ENCODE results near the gene DNAJC11.

Gene DNAJC11

GRCh38 chr1:6625584-6626149 lies 75.9 kb downstream of the DNAJC11 start:
- no peak for DNase-seq (ENCODE audit: low read depth in 1 of 2, low spot score in 1 of 2)

- peak; percentile 80 to 85 for DNase-seq (ENCODE audit: low read depth in 1 of 2, low spot score in 1 of 2)
These were observed 76.7 kb downstream of the DNAJC11 start, which contains the start of gene THAP3 for GRCh38 chr1:6624710-6625583. Gene THAP3 (plus strand): TSS chr1:6624868. CDS start chr1:6625219, 351 bp downstream.

GRCh38 chr1:6623269-6623965 lies 78.2 kb downstream of the DNAJC11 start:
- DNase-seq (ENCODE audit: low read depth in 1 of 2, low spot score in 1 of 2) = no peak

- DNase-seq (ENCODE audit: low read depth in 1 of 2, low spot score in 1 of 2) = no peak
These were observed 79.0 kb downstream of the DNAJC11 start for GRCh38 chr1:6622396-6623152.

GRCh38 chr1:6621429-6622391 lies 79.9 kb downstream of the DNAJC11 start:
- DNase-seq (ENCODE audit: low read depth in 1 of 2, low spot score in 1 of 2) = no peak

GRCh38 chr1:6619045-6619444 lies 82.6 kb downstream of the DNAJC11 start:
- DNase-seq (ENCODE audit: low read depth in 1 of 2, low spot score in 1 of 2) = no peak

GRCh38 chr1:6614929-6615785 lies 86.5 kb downstream of the DNAJC11 start:
- DNase-seq (ENCODE audit: low read depth in 1 of 2, low spot score in 1 of 2) = no peak

- no peak for DNase-seq (ENCODE audit: low read depth in 1 of 2, low spot score in 1 of 2)
These were observed 87.3 kb downstream of the DNAJC11 start for GRCh38 chr1:6614019-6614928.

- DNase-seq (ENCODE audit: low read depth in 1 of 2, low spot score in 1 of 2) = peak; percentile 99 to 100
These were observed 88.1 kb downstream of the DNAJC11 start, which contains the start of gene PHF13 for GRCh38 chr1:6613361-6614018. Gene PHF13 (plus strand): TSS chr1:6613731. CDS start chr1:6614067, 336 bp downstream.

GRCh38 chr1:6612641-6613360 lies 88.8 kb downstream of the DNAJC11 start:
- no peak for DNase-seq (ENCODE audit: low read depth in 1 of 2, low spot score in 1 of 2)

- no peak for DNase-seq (ENCODE audit: low read depth in 1 of 2, low spot score in 1 of 2)
These were observed 97.6 kb downstream of the DNAJC11 start for GRCh38 chr1:6603915-6604558.

- peak; percentile 49 to 52 for DNase-seq (ENCODE audit: low read depth in 1 of 2, low spot score in 1 of 2)
These were observed 98.2 kb downstream of the DNAJC11 start for GRCh38 chr1:6603238-6603914.

GRCh38 chr1:6602669-6603237 lies 98.9 kb downstream of the DNAJC11 start, which contains the start of gene KLHL21:
Gene KLHL21 (minus strand): TSS chr1:6602869. CDS start chr1:6602817, 52 bp downstream.
- DNase-seq (ENCODE audit: low read depth in 1 of 2, low spot score in 1 of 2) = peak; percentile 71 to 79

GRCh38 chr1:6601923-6602668 lies 99.5 kb downstream of the DNAJC11 start:
- no peak for DNase-seq (ENCODE audit: low read depth in 1 of 2, low spot score in 1 of 2)

Measured in activated CD4-positive, alpha-beta T cell treated with anti-CD3 and anti-CD28 coated beads, Interleukin-2, amount 50 U/mL, for 24 hours (primary cell).